Kidney (tissue), 14 donors: ENCODE data around the gene CPN2. TPM values are rescaled to one million over a fixed set of nuclear protein-coding genes. Genes with fewer than 3 reads are reported as not detected.

Experiments
- DNase-seq, 5 donors: peaks; one replicate each; pipeline ENCODE4 v3.0.0-alpha.2; 2013 to 2020
- FAIRE-seq: peaks from 2 replicates; lab custom pipeline; 2012; peaks lifted over from hg19 to GRCh38; lab: Jason Lieb, UNC
- H3K27ac ChIP-seq, 2 donors: one replicate each; pipeline ENCODE4 v1.7.0; 2013; ENCODE audit warnings: low read depth in 2 of 2, low read length in 2 of 2, inconsistent platforms in 1 of 2
- H3K27me3 ChIP-seq: one replicate; pipeline ENCODE4 v1.7.1; 2013; ENCODE audit warnings: low read length, inconsistent platforms; ENCODE audit not compliant: control insufficient read depth, insufficient read depth
- H3K36me3 ChIP-seq, 3 donors: one replicate each; pipeline versions ENCODE4 v1.7.0 to v1.7.1; 2013; ENCODE audit warnings: low read length in 3 of 3, control low read depth in 1 of 3, inconsistent platforms in 1 of 3; ENCODE audit not compliant: insufficient read depth in 3 of 3, control insufficient read depth in 2 of 3
- H3K4me1 ChIP-seq, 3 donors: one replicate each; pipeline versions ENCODE4 v1.7.0 to v1.7.1; 2013; ENCODE audit warnings: low read length in 3 of 3, inconsistent platforms in 1 of 3, low read depth in 1 of 3; ENCODE audit not compliant: control insufficient read depth in 2 of 3, insufficient read depth in 2 of 3
- H3K4me3 ChIP-seq, 3 donors: one replicate each; pipeline versions ENCODE4 v1.7.0 to v1.8.1; 2013; ENCODE audit warnings: low read length in 3 of 3, control low read depth in 1 of 3, inconsistent platforms in 1 of 3
- H3K9ac ChIP-seq, 3 donors: one replicate each; pipeline versions ENCODE4 v1.7.0 to v1.7.1; 2013; ENCODE audit warnings: low read length in 3 of 3, control low read depth in 1 of 3, inconsistent platforms in 1 of 3
- H3K9me3 ChIP-seq, 3 donors: one replicate each; pipeline versions ENCODE4 v1.7.0 to v1.7.1; 2013; ENCODE audit warnings: low read length in 3 of 3, control low read depth in 1 of 3, inconsistent platforms in 1 of 3; ENCODE audit not compliant: control insufficient read depth in 2 of 3, insufficient read depth in 1 of 3
- CTCF ChIP-seq: IDR thresholded peaks from 3 replicates; pipeline ENCODE4 v1.5.1; 2012; ENCODE audit warnings: mild to moderate bottlenecking, moderate library complexity, borderline replicate concordance; ENCODE audit not compliant: insufficient read depth; ENCODE audit errors: extremely low read depth
- intact Hi-C: fragments of 100-400 bp; cut with DNase I; formaldehyde crosslinking; loops from one replicate; pipeline ENCODE4 v1.11.1; 2022
- polyA plus RNA-seq: library from polyadenylated mRNA; stranded (reverse); fragments of 350-450 nt; fragmentation: Illumina TruSeq; extraction: RNeasy Lipid Tissue Mini Kit (QIAGEN cat#74804); gene quantifications from one replicate; pipeline ENCODE4 v1.2.3, GENCODE V29; 2014; ENCODE audit warnings: low read depth, low replicate concordance; ENCODE audit not compliant: insufficient read depth
- total RNA-seq: library from RNA; stranded (reverse); fragmentation: NEBNext Ultra II Directional; extraction: Animal tissue kit (Norgen Biotek cat#: 25700); gene quantifications from one replicate; pipeline ENCODE4 v1.2.1, GENCODE V29; 2021
- donor health status: control.
- donor health status: control.
- donor health status: control.
- donor health status: control.
- donor health status: control.
- donor health status: DM: yes; HTN: yes; CAD: no.
- donor health status: Normal renal cell carcinoma (clear cell type).

The CPN2 gene
- total and polyA plus RNA-seq, 2 donors from 2014 or later: 0.72 to 15.8 TPM

GRCh38 chr3:194374935-194375334 lies 23.8 kb upstream of the CPN2 start:
- no peaks in the 10 kb centered on the region for H3K36me3 ChIP-seq
- no peak for TF ChIP-seq CTCF
- H3K4me1 ChIP-seq: no peaks in the 10 kb centered on the region
- no peak overlapping the region for H3K9ac ChIP-seq
- H3K27ac ChIP-seq: no peak overlapping the region
- no peaks in the 10 kb centered on the region for H3K27me3 ChIP-seq
- H3K9me3 ChIP-seq: no peaks in the 10 kb centered on the region
- DNase-seq (peak in 1 of 5 donors; percentile 33), FAIRE-seq (no peak)
- no peak overlapping the region for H3K4me3 ChIP-seq
- intact Hi-C loops: no loop called here

- FAIRE-seq (no peak), DNase-seq (peak in 1 of 5 donors; percentile 35)
- no peaks in the 10 kb centered on the region for H3K27me3 ChIP-seq
- H3K27ac ChIP-seq: no peak overlapping the region
- no peak for TF ChIP-seq CTCF
- H3K4me1 ChIP-seq: no peaks in the 10 kb centered on the region
- intact Hi-C loops: no loop called here
- no peaks in the 10 kb centered on the region for H3K9me3 ChIP-seq
- no peaks in the 10 kb centered on the region for H3K36me3 ChIP-seq
- no peak overlapping the region for H3K9ac ChIP-seq
- no peak overlapping the region for H3K4me3 ChIP-seq
Observed at GRCh38 chr3:194373899-194374298, 22.8 kb upstream of the CPN2 start.

- H3K4me3 ChIP-seq: no peak overlapping the region
- no peak for TF ChIP-seq CTCF
- H3K4me1 ChIP-seq: no peaks in the 10 kb centered on the region
- no peak overlapping the region for H3K9ac ChIP-seq
- DNase-seq (peak in 1 of 5 donors; percentile 32), FAIRE-seq (no peak)
- H3K27me3 ChIP-seq: no peaks in the 10 kb centered on the region
- no peaks in the 10 kb centered on the region for H3K36me3 ChIP-seq
- no peaks in the 10 kb centered on the region for H3K9me3 ChIP-seq
- intact Hi-C loops: no loop called here
- no peak overlapping the region for H3K27ac ChIP-seq
Observed at GRCh38 chr3:194373028-194373427, 21.9 kb upstream of the CPN2 start.

- Histone ChIP-seq H3K9me3 (no peaks in the 10 kb centered on the region), H3K9ac (no peak overlapping the region), H3K4me1 (no peaks in the 10 kb centered on the region), H3K27me3 (no peaks in the 10 kb centered on the region), H3K4me3 (no peak overlapping the region), H3K27ac (no peak overlapping the region), H3K36me3 (no peaks in the 10 kb centered on the region)
- DNase-seq: peak in 1 of 5 donors; percentile 17
- intact Hi-C loops: no loop called here
- TF ChIP-seq CTCF: no peak
- FAIRE-seq: no peak
Observed at GRCh38 chr3:194370753-194371152, 19.6 kb upstream of the CPN2 start.
